Duodenal mucosa (tissue), 2 donors: ENCODE measurements around the gene BOLL.

Experiments
- H3K27ac ChIP-seq: one replicate; pipeline ENCODE4 v1.7.0; 2013; ENCODE audit warnings: low read depth, low read length
- H3K27me3 ChIP-seq, 2 donors: one replicate each; pipeline ENCODE4 v1.7.0; 2013; ENCODE audit warnings: low read length in 2 of 2, control low read depth in 1 of 2; ENCODE audit not compliant: insufficient read depth in 2 of 2, control insufficient read depth in 1 of 2
- H3K36me3 ChIP-seq, 2 donors: one replicate each; pipeline ENCODE4 v1.7.0; 2013; ENCODE audit warnings: low read length in 2 of 2, control low read depth in 1 of 2; ENCODE audit not compliant: insufficient read depth in 2 of 2, control insufficient read depth in 1 of 2
- H3K4me1 ChIP-seq, 2 donors: one replicate each; pipeline ENCODE4 v1.7.0; 2013; ENCODE audit warnings: low read length in 2 of 2, control low read depth in 1 of 2; ENCODE audit not compliant: insufficient read depth in 2 of 2, control insufficient read depth in 1 of 2
- H3K4me3 ChIP-seq, 2 donors: one replicate each; pipeline ENCODE4 v1.7.0; 2013; ENCODE audit warnings: low read length in 2 of 2, low read depth in 1 of 2
- H3K9ac ChIP-seq, 2 donors: one replicate each; pipeline ENCODE4 v1.7.0; 2013; ENCODE audit warnings: low read length in 2 of 2, low read depth in 1 of 2
- H3K9me3 ChIP-seq, 2 donors: one replicate each; pipeline ENCODE4 v1.7.0; 2013; ENCODE audit warnings: low read length in 2 of 2, control low read depth in 1 of 2; ENCODE audit not compliant: control insufficient read depth in 1 of 2

Gene BOLL

GRCh38 chr2:197798187-197798586 lies 13.1 kb upstream of the BOLL start:
- H3K9me3 ChIP-seq, result no peaks in the 10 kb centered on the region
- H3K36me3 ChIP-seq, result no peaks in the 10 kb centered on the region
- peaks cover 3 to 6% of the 10 kb centered on the region in 2 donors for H3K27me3 ChIP-seq
- H3K4me3 ChIP-seq, result no peak overlapping the region
- H3K4me1 ChIP-seq, result no peaks in the 10 kb centered on the region
- no peak overlapping the region for H3K27ac ChIP-seq
- H3K9ac ChIP-seq, result no peak overlapping the region

GRCh38 chr2:197795277-197795676 lies 10.2 kb upstream of the BOLL start:
- H3K9me3 ChIP-seq, result no peaks in the 10 kb centered on the region
- no peak overlapping the region for H3K27ac ChIP-seq
- no peak overlapping the region for H3K4me3 ChIP-seq
- H3K4me1 ChIP-seq, result no peaks in the 10 kb centered on the region
- H3K9ac ChIP-seq, result no peak overlapping the region
- no peaks in the 10 kb centered on the region for H3K36me3 ChIP-seq
- peaks cover 0 to 4% of the 10 kb centered on the region in 2 donors for H3K27me3 ChIP-seq

GRCh38 chr2:197793456-197793855 lies 8.3 kb upstream of the BOLL start:
- Histone ChIP-seq H3K27ac (no peak overlapping the region), H3K4me1 (no peaks in the 10 kb centered on the region), H3K36me3 (no peaks in the 10 kb centered on the region), H3K9ac (no peak overlapping the region), H3K4me3 (no peak overlapping the region), H3K27me3 (no peaks in the 10 kb centered on the region), H3K9me3 (no peaks in the 10 kb centered on the region)

- no peak overlapping the region for H3K9ac ChIP-seq
- no peaks in the 10 kb centered on the region for H3K4me1 ChIP-seq
- H3K4me3 ChIP-seq, result peak overlapping the region; percentile 46 to 55
- no peaks in the 10 kb centered on the region for H3K36me3 ChIP-seq
- H3K9me3 ChIP-seq, result no peaks in the 10 kb centered on the region
- peaks cover 5 to 7% of the 10 kb centered on the region in 2 donors for H3K27me3 ChIP-seq
- no peak overlapping the region for H3K27ac ChIP-seq
Measured at GRCh38 chr2:197786010-197786877, 1.1 kb upstream of the BOLL start.

- Histone ChIP-seq H3K36me3 (no peaks in the 10 kb centered on the region), H3K4me3 (no peak overlapping the region), H3K9ac (no peak overlapping the region), H3K4me1 (no peaks in the 10 kb centered on the region), H3K27ac (no peak overlapping the region), H3K9me3 (no peaks in the 10 kb centered on the region), H3K27me3 (peaks cover 1 to 3% of the 10 kb centered on the region in 2 donors)
Measured at GRCh38 chr2:197782126-197782525, 3.0 kb downstream of the BOLL start.

GRCh38 chr2:197779261-197779660 lies 5.9 kb downstream of the BOLL start:
- Histone ChIP-seq H3K27ac (no peak overlapping the region), H3K9me3 (no peaks in the 10 kb centered on the region), H3K36me3 (no peaks in the 10 kb centered on the region), H3K27me3 (no peaks in the 10 kb centered on the region), H3K4me1 (no peaks in the 10 kb centered on the region), H3K9ac (no peak overlapping the region), H3K4me3 (no peak overlapping the region)

GRCh38 chr2:197777823-197778407 lies 7.2 kb downstream of the BOLL start:
- no peak overlapping the region for H3K27ac ChIP-seq
- H3K36me3 ChIP-seq, result no peaks in the 10 kb centered on the region
- no peak overlapping the region for H3K4me3 ChIP-seq
- no peaks in the 10 kb centered on the region for H3K9me3 ChIP-seq
- H3K27me3 ChIP-seq, result no peaks in the 10 kb centered on the region
- H3K9ac ChIP-seq, result no peak overlapping the region
- no peaks in the 10 kb centered on the region for H3K4me1 ChIP-seq

GRCh38 chr2:197760293-197760657 lies 24.8 kb downstream of the BOLL start:
- no peak overlapping the region for H3K27ac ChIP-seq
- H3K36me3 ChIP-seq, result no peaks in the 10 kb centered on the region
- H3K9me3 ChIP-seq, result peaks cover 0 to 9% of the 10 kb centered on the region in 2 donors
- H3K4me3 ChIP-seq, result no peak overlapping the region
- no peaks in the 10 kb centered on the region for H3K4me1 ChIP-seq
- H3K27me3 ChIP-seq, result no peaks in the 10 kb centered on the region
- no peak overlapping the region for H3K9ac ChIP-seq

GRCh38 chr2:197759625-197760292 lies 25.4 kb downstream of the BOLL start:
- no peaks in the 10 kb centered on the region for H3K4me1 ChIP-seq
- no peak overlapping the region for H3K9ac ChIP-seq
- H3K27ac ChIP-seq, result no peak overlapping the region
- H3K36me3 ChIP-seq, result no peaks in the 10 kb centered on the region
- H3K9me3 ChIP-seq, result peaks cover 0 to 9% of the 10 kb centered on the region in 2 donors
- no peaks in the 10 kb centered on the region for H3K27me3 ChIP-seq
- no peak overlapping the region for H3K4me3 ChIP-seq

GRCh38 chr2:197759013-197759412 lies 26.1 kb downstream of the BOLL start:
- no peaks in the 10 kb centered on the region for H3K36me3 ChIP-seq
- peaks cover 0 to 9% of the 10 kb centered on the region in 2 donors for H3K9me3 ChIP-seq
- no peaks in the 10 kb centered on the region for H3K4me1 ChIP-seq
- no peak overlapping the region for H3K4me3 ChIP-seq
- no peaks in the 10 kb centered on the region for H3K27me3 ChIP-seq
- H3K27ac ChIP-seq, result no peak overlapping the region
- no peak overlapping the region for H3K9ac ChIP-seq
